Stimulated activated CD4-positive, alpha-beta T cell treated with anti-CD3 and anti-CD28 coated beads, Interleukin-1b, Interleukin-23, amount 100 ng/mL, for 4 hours (primary cell): ENCODE data around the gene SLC5A5.
"Not testable (repeated sequence)": the region's sequence is repeated elsewhere in the genome, so short reads cannot be mapped to it uniquely, and the experiment has no call there.

Source experiments
- DNase-seq, 2 donors: peaks; one replicate each; pipeline ENCODE4 v3.0.0-alpha.2; 2020; ENCODE audit warnings: low read depth in 2 of 2

Gene SLC5A5

DNA sequence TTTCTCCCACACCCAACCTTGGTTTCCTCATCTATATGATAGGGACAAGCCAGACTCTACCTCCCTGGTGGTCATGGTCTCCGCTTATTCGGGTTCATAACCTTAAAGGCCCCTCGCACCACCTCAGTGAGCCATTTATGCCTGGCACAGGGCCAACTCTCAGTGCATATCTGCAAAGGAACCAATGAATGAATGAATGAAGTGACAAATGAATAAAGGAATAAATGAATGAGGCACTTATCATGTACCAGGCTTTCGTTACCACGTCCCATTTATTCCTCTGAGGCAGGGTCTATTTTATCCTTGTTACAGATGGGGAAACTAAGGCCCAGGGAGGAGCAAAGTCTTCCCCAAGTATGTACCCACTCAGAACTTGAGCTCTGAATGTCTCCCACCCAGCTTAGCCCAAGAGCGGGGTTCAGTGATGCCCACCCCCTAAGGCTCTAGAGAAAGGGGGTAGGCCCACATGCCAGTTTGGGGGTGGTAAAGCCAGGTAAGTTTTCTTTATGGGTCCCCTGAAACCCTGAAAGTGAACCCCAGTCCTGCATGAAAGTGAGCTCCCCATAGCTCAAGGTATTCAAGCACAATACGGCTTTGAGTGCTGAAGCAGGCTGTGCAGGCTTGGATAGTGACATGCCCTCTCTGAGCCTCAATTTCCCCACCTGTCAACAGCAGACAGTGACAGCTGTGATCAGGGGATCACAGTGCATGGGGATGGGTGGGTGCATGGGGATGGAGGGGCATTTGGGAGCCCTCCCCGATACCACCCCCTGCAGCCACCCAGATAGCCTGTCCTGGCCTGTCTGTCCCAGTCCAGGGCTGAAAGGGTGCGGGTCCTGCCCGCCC, 490 bp upstream of the SLC5A5 start:
- no peak for DNase-seq

DNA sequence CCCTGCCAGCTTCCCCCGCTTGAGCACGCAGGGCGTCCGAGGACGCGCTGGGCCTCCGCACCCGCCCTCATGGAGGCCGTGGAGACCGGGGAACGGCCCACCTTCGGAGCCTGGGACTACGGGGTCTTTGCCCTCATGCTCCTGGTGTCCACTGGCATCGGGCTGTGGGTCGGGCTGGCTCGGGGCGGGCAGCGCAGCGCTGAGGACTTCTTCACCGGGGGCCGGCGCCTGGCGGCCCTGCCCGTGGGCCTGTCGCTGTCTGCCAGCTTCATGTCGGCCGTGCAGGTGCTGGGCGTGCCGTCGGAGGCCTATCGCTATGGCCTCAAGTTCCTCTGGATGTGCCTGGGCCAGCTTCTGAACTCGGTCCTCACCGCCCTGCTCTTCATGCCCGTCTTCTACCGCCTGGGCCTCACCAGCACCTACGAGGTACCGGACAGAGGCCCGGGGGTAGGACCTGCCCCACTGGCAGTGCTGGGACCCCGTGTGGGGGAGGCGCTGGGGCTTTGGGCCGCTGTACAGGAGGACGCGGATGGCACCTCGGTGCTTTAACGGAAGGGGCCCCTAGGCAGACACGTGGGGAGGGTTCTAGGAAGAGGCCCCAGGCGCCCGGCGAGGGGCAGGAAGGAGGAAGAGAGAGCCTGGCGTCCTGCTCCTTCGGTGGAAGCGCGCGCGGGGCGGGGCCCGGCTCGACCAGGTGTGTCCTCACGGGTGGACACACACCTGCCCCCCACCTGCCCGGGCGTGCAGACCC, 681 bp downstream of the SLC5A5 start:
- DNase-seq: peak in 1 of 2 donors; percentile 55

DNA sequence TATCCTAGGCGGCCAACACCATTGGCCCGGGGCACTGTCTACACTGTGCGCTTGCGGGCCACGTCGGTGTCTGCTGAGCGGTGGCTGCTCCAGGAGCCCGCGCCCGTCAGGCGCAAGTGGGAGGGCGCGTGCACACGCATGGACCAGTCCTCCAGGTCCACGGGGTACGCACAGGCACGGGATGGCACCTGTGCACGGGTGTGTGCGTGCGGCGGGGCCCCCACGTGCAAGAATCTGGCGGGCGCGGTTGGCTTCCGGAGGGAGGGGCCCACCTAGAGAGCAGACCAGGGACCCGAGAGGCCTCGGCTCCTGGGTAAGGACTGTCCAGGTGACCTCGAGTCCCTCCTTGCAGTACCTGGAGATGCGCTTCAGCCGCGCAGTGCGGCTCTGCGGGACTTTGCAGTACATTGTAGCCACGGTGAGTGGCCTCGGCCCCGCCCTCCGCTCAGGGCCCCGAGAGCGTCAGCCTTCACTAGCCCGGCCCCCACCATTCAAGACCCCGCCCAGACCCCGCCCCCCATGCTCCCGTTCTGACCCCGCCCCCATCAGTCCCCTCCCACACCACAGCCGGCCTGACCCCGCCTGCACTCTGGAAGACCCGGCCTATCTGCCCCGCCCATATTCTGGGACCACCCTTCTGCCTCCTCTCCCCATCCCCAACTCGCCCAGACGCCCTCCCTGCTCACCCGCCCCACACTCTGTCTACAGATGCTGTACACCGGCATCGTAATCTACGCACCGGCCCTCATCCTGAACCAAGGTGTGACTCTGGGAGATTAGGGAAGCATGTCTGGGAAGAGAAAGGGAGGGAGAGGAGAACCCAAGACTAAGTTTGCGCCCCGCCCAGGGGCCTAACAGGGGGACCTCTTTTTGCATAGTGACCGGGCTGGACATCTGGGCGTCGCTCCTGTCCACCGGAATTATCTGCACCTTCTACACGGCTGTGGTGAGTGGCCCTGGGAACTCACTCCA, 2.3 kb downstream of the SLC5A5 start:
- DNase-seq: peak; percentile 50 to 71

DNA sequence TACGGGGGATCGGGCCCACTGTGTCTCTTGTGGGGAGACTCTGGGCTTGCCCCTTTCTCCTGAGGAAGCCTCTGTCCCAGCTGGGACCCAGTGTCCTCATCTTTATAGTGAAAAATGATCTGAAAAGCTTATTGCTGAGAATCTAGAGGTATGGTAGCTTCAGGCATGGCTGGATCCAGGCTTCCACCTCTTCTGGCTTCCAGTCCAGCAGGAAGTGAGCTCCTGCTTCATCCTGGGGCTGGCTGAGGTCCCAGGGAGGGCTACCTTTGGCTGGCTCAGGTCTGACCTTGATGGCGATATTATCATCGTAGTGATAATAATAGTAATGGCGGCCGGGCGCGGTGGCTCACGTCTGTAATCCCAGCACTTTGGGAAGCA, 3.0 kb downstream of the SLC5A5 start:
- no peak for DNase-seq

DNA sequence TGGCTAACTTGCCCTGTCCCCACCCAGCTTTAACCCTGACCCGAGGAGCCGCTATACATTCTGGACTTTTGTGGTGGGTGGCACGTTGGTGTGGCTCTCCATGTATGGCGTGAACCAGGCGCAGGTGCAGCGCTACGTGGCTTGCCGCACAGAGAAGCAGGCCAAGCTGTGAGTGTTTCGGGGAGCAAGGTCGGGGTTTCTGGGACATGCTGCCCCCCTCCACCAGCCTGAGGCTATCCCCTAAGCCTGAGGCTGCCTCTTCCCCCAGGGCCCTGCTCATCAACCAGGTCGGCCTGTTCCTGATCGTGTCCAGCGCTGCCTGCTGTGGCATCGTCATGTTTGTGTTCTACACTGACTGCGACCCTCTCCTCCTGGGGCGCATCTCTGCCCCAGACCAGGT, 6.0 kb downstream of the SLC5A5 start:
- no peak for DNase-seq

DNA sequence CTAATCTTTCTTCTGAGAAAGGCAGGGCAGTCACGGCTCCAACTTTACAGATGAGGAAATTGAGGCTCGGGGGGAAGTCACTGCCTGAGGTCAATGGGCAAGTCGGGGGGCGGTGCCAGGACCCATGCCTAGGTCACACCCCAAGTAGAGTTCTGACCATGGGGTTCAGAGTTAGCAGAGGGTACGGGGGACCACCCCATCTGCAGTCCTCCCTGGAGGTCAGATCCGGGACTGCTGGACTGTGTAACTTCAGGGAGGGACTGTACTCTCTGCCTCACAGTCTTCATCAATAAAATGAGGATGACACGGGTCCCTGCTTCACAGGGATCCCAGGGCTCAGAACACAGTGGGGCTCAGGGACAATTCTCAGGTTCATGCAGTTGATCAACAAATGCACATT, 7.7 kb downstream of the SLC5A5 start:
- DNase-seq: no peak

DNA sequence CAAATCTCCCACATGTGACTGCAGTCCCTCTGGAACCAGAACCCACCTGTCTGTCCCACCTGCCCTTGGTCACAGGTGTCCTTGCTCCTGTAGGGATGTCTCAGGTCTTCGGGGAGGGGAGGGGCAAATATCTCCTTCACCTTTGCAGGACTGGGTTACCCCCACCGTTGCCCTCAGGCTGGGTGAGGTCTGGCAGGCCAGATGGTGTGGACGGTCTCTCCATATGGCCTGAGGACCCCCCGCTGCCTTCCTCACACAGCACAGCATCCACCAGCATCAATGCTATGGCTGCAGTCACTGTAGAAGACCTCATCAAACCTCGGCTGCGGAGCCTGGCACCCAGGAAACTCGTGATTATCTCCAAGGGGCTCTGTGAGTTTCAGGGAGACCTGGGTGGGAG, 10.0 kb downstream of the SLC5A5 start:
- DNase-seq: no peak

DNA sequence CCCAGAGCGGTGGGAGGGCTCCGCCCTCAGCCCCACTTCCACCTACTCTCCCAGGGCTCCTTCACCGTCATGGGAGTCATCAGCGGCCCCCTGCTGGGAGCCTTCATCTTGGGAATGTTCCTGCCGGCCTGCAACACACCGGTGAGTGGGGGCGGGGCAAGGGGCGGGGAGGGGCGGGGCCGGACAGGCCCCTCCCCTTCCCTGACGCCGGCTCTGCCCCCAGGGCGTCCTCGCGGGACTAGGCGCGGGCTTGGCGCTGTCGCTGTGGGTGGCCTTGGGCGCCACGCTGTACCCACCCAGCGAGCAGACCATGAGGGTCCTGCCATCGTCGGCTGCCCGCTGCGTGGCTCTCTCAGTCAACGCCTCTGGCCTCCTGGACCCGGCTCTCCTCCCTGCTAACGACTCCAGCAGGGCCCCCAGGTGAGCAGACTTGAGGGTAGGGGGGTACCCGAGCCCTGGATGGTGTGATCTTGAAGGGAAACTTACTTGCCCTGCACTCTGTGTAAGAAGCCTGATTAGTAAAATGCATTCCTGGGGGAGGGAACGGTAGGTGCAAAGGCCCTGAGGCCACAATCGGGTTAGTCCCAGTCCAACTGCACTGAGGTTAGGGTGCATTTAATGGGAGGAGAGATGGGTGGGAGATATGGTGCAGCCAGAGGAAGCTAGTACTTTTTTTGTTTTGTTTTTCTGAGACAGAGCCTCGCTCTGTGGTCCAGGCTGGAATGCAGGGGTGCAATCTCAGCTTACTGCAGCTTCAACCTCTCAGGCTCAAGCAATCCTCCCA, 12.1 kb downstream of the SLC5A5 start:
- no peak for DNase-seq

DNA sequence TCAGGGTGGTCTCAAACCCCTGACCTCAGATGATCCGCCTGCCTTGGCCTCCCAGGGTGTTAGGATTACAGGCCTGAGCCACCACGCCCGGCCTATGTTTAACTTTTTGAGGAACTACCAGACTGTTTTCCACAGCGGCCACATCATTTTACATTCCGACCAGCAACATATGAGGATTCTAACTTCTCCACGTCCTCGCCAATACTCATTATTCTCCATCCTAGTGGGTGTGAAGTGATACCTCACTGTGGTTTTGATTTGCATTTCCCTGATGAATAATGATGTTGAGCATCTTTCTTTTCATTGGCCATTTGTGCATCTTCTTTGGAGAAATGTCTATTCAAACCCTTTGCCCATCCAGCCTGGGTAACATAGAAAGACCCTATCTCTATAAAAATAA, 14.8 kb downstream of the SLC5A5 start:
- no peak for DNase-seq

DNA sequence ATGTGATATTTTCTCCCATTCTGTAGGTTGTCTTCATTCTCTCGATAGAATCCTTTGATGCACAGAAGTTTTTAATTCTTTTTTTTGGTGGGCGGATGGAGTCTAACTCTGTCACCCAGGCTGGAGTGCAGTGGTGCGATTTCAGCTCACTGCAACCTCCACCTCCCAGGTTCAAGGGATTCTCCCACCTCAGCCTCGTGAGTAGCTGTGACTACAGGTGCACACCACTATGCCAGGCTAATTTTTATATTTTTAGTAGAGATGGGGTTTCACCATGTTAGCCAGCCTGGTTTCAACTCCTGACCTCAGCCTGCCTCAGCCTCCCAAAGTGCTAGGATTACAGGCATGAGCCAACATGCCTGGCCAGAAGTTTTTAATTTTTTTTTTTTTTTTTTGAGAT, 15.5 kb downstream of the SLC5A5 start:
- not testable (repeated sequence) for DNase-seq

DNA sequence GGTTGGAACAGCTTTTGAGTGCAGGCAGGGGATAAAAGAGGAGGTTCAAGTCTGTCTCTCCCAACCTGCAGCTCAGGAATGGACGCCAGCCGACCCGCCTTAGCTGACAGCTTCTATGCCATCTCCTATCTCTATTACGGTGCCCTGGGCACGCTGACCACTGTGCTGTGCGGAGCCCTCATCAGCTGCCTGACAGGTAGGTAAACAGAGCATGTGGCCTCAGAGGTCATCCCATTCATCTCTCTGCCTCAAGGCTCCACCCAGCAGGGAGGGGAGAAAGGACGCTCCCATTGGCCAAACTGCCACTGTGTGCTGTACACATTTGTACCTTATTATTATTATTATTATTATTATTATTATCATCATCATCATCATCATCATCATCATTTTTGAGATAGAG, 16.5 kb downstream of the SLC5A5 start:
- no peak for DNase-seq

DNA sequence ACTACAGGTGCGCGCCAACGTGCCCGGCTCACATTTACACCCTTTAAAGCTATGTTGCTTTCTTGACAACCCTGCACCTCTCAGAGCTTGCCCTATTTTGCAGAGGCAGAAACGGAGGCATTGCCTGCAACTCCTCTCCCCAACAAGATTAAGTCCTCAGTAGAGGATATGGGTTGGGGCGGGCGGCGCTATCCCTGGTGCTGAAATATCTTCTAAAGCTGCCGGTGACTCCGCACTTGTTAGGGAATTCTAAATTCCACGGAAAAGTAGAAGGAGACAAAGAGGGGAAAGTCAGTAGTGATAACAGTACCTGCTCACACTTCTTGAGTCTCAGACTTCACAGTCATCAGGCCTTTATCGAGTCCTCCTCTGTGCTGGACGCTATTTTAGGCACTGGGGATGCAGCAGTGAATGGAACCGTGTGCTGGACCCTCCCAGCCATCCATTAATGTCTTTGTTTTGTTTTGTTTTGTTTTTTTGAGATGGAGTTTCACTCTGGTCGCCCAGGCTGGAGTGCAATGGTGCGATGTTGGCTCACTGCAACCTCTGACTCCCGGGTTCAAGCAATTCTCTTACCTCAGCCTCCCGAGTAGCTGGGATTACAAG, 18.0 kb downstream of the SLC5A5 start:
- DNase-seq: no peak

DNA sequence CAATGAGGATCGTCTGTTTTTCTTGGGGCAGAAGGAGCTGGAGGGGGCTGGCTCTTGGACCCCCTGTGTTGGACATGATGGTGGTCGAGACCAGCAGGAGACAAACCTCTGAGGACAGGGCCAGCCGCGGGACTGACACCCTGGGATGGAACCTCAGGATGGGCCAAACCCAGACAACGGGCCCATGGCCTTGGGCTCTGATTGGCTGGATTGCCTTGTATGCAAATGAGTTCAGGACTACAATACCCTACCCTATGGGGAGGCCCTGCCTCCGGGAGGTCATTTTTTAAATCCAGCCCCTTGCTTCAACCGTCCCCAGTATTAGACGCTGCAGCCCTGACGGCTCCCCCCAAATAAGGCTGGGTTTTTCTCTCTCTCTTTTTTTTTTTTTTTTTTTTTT, 22.0 kb downstream of the SLC5A5 start:
- DNase-seq: no peak

DNA sequence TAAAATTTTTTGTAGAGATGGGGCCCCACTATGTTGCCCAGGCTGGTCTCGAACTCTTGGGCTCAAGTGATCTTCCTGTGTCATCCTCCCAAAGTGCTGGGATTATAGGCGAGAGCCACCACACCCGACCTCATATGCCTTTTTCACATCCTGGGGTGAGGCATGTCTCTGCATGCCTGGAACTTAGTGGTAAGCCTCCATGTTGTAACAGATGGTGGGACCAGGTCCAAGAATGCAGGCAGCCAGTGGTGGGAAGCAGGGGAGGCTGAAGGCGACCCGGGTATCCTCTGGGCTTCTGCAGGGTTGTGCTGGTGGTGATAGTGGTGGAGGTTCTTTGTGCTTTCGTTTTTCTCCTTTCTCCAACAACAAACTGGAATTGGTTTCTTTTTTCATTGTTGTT, 31.0 kb downstream of the SLC5A5 start:
- no peak for DNase-seq

DNA sequence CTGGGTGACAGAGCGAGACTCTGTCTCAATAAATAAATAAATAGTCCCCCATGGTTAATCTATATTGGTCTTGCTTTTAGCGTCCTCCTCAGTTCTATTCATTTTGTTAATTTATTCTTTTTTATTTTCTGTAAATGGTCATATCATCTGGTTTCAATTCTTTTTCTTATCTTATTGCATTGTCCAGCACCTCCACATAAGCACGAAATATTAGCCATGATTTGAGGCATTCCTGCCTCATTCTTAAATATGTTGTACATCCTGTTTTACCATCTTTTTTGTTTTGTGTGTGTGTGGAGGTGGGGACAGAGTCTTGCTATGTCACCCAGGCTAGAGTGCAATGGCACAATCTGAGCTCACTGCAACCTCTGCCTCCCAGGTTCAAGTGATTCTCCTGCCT, 36.5 kb downstream of the SLC5A5 start:
- DNase-seq: no peak

DNA sequence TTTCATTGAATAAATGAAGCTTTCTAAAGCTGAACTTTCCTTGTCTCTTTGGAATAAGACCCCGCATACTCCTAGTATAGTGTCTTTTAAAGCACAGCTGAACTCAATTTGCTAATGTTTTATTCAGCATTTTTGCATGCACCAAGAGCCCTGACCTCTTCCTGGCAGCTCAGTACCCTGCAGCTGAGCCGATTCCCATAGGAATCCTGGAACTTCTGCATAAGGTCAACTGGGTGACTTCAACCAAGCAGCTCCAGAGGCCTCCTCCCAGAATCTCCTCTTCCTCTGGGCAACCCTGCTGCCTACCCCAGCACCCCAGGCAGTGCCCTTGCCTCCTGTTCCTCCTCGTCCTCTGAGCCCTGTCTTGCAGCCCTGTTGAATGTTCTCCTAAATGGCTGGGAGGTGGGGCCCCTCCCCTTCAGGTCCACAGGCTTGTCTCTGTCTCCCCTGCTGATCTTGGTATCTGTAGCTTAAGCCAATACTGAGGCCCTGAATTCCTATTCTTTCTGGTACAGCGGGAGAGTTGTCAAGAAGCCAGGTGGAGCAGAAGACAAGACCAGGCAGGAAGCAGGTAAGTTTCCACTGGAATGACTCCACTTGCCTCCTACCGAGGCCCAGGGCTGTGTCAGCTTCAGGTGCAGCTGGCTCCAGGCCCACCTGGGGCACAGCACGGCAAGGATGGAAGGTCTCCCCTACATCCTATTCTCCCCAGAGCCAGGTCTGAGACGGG, 37.4 kb downstream of the SLC5A5 start:
- no peak for DNase-seq

DNA sequence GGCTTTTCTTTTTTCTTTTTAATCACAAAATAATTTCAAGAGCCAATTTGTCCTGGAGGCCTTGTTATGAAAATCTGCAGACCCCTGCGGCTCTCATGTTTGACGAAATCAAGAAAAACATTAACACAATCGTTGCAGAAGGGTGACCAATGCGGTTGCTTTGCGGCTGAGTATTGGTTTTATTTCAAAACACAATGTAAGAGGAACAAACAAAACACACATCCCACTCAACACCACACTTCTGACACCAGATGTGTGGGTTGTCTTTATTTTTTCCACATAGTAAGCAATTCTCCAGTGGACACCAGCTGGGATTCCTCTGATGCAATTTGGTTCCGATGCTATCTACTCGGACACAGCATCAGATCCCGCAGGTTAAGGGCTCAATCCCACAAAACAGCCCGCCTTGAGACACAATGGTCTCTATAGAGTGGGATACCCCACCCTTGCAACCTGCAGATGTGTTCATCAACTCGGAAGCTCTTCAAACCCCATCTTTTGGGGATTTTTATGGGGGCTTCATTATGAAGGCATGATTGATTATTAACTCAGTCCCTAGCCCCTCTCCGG, 39.1 kb downstream of the SLC5A5 start:
- no peak for DNase-seq

DNA sequence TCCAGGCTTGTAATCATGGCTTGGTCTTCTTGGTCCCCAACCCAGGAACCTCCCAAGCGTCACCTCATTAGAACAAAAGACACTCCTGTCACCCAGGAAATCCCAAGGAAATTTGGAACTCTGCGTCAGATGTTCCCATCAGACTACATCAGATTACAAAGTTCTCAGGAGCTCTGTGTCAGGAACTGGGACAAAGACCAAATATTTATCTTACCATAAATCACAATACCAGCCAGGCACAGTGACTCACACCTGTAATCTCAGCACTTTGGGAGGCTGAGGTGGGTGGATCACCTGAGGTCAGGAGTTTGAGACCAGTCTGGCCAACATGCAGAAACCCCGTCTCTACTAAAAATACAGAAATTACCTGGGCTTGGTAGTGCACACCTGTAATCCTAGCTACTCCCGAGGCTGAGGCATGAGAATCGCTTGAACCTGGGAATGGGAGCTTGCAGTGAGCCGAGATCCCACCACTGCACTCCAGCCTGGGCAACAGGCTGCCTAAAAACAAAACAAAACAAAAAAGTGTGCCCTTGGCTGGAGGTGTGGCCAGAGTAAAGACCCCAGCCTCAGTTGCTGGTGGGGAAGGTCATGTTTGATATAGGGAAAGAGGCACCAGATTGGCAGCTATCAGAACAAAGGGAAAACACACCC, 44.3 kb downstream of the SLC5A5 start:
- DNase-seq: no peak

DNA sequence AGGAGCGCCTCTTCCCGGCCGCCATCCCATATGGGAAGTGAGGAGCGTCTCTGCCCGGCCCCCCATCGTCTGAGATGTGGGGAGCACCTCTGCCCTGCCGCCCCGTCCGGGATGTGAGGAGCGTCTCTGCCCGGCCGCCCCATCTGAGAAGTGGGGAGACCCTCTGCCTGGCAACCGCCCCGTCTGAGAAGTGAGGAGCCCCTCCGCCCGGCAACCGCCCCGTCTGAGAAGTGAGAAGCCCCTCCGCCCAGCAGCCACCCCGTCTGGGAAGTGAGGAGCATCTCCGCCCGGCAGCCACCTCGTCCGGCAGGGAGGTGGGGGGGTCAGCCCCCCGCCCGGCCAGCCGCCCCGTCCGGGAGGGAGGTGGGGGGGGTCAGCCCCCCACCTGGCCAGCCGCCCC, 46.4 kb downstream of the SLC5A5 start:
- not testable (repeated sequence) for DNase-seq
